H1 (cell line): ENCODE measurements around the gene RPTOR.

Experiments used
- CTCF ChIP-seq, 3 experiments: IDR thresholded peaks; 1 replicate in 2 of 3; 2 replicates in 1 of 3; pipeline versions ENCODE4 v1.5.1 to v1.6.1; 2011; ENCODE audit warnings: low read length in 3 of 3, mild to moderate bottlenecking in 3 of 3, inconsistent platforms in 2 of 3, low read depth in 1 of 3, moderate library complexity in 1 of 3; ENCODE audit not compliant: insufficient read depth in 1 of 3; ENCODE audit errors: control extremely low read depth in 1 of 3
- TAF1 ChIP-seq: IDR thresholded peaks from 2 replicates; pipeline ENCODE4 v1.6.1; 2011; ENCODE audit warnings: mild to moderate bottlenecking, low read depth, low read length
- USF2 ChIP-seq: IDR thresholded peaks from 2 replicates; pipeline ENCODE4 v1.6.1; 2011; ENCODE audit warnings: low read length, improper control_type of control experiment

GRCh38 chr17:80860101-80860671 is 315.5 kb downstream of the RPTOR start:
- TF ChIP-seq CTCF (IDR thresholded peaks at IDR 0.05; ENCODE audit: control extremely low read depth in 1 of 3, insufficient read depth in 1 of 3, low read depth in 1 of 3, low read length in 3 of 3), result no peak
- no peak for TF ChIP-seq USF2
- no peak for TF ChIP-seq TAF1
